Transverse colon (tissue), 4 donors: ENCODE measurements around the gene PRR30.

Experiments used
- POLR2A ChIP-seq: fragments of 450-650 bp; IDR thresholded peaks from one replicate; pipeline ENCODE4 v1.6.1; 2016; ENCODE audit warnings: antibody characterized with exemption, mild to moderate bottlenecking, moderate library complexity
- POLR2AphosphoS5 ChIP-seq, 3 donors: sonication (generic); formaldehyde crosslinking; IDR thresholded peaks; one replicate each; pipeline ENCODE4 v1.6.1; 2016; ENCODE audit warnings: antibody characterized with exemption in 3 of 3
- TF ChIP-seq, protein P1 (sequence below), 5 experiments: fragments of 200-600 bp in 3 of 5; fragments of 450-650 bp in 2 of 5; sonication (generic) in 3 of 5; IDR thresholded peaks; 1 replicate in 2 of 5; 2 replicates in 3 of 5; pipeline ENCODE4 v1.5.1; 2016 to 2017; ENCODE audit warnings: antibody characterized with exemption in 5 of 5, inconsistent platforms in 3 of 5, mild to moderate bottlenecking in 2 of 5, moderate library complexity in 1 of 5

DNA sequence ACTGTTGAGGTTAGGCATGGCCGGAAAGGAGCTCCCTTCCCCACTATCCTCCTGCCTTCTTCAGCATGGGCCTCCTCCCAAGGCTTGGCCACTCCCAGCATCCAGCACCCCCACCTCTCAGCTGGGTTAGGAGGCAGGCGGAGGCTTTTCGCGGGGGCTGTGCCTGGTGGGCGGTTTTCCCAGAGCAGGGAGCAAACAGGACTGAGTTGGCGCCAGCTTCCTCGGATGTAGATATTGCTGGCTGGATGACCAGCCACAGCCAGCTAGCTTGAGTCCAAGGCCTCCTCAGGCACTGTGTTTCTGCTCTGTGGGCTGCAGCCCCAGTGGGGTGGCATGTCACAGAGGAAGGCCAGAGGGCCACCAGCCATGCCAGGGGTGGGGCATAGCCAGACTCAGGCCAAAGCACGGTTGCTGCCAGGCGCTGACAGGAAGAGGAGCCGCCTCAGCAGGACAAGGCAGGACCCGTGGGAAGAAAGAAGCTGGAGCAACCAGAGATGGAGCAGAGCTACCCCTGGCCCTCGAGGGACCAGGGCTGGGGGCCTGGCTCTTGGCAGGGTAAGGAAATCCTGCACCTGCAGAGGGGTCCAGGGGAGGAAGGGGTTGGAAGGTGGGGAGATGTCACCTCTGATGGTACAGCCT lies 9.7 kb upstream of the PRR30 start, which contains the start of gene TCF23:
- TF ChIP-seq POLR2A, result no peak
- TF ChIP-seq, protein P1, sequence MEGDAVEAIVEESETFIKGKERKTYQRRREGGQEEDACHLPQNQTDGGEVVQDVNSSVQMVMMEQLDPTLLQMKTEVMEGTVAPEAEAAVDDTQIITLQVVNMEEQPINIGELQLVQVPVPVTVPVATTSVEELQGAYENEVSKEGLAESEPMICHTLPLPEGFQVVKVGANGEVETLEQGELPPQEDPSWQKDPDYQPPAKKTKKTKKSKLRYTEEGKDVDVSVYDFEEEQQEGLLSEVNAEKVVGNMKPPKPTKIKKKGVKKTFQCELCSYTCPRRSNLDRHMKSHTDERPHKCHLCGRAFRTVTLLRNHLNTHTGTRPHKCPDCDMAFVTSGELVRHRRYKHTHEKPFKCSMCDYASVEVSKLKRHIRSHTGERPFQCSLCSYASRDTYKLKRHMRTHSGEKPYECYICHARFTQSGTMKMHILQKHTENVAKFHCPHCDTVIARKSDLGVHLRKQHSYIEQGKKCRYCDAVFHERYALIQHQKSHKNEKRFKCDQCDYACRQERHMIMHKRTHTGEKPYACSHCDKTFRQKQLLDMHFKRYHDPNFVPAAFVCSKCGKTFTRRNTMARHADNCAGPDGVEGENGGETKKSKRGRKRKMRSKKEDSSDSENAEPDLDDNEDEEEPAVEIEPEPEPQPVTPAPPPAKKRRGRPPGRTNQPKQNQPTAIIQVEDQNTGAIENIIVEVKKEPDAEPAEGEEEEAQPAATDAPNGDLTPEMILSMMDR (IDR thresholded peaks at IDR 0.05), result no peak
- no peak for TF ChIP-seq POLR2AphosphoS5 (IDR thresholded peaks at IDR 0.05)
